OCI-M2 (cell line): ENCODE data around the gene ANKRD2.
"Not testable (repeated sequence)": the region's sequence is repeated elsewhere in the genome, so short reads cannot be mapped to it uniquely, and the experiment has no call there.

Experiments
- DNase-seq: peaks from one replicate; lab custom pipeline; 2025; ENCODE audit not compliant: unreplicated experiment; lab: John Stamatoyannopoulos, UW

The ANKRD2 gene

DNA sequence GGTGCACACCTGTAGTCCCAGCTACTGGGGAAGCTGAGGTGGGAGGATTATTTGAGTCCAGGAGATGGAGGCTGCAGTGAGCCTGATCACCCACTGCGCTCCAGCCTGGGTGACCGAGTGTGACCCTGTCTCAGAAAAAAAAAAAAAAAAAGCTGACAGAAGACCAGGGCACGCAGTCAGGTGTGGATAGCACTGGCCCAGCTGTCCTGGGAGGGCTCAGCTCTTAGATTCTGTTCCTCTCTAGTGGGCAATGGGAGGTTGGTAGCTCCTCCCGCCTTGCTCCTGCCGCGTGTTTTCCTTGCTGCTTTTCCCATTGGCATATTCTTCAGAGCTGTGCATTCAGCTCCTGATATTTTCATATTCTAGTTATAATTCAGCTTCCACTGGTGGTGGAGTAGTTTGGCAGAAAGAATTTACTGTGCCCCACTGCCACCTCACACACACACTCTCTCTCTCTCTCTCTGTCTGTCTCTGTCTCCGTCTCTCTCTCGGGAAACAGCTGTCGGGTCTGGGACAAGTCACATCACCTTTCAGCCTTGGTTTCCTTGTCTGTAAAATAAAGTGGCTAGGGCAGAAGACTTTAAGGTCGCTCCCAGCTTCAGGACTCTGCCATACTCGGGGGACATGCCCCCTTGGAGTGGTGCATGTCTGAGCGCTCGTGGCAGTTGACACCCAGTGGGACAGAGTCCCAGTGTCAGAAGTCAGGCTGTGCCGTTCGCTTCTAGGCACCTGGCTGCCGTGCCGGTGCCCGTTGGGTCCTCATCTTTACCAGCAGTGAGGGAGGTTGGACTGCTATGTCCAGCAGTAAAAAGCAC is 25.9 kb upstream of the ANKRD2 start:
- no peak for DNase-seq

DNA sequence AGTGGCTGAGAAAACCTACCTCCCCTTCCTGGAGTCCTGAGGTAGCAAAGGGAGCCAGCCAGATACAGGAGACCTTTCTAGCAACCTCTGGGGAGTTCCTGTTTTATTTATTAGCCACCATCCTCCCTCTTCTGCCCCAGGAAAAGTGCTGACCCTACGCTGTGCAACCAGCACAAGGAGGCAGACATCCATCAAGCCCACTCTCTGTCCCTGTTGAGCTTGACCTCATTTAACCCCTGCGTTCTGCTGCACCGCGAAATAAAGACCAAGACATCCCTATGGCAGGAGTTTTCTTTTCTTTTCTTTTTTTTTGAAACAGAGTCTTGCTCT is 25.3 kb upstream of the ANKRD2 start:
- no peak for DNase-seq

DNA sequence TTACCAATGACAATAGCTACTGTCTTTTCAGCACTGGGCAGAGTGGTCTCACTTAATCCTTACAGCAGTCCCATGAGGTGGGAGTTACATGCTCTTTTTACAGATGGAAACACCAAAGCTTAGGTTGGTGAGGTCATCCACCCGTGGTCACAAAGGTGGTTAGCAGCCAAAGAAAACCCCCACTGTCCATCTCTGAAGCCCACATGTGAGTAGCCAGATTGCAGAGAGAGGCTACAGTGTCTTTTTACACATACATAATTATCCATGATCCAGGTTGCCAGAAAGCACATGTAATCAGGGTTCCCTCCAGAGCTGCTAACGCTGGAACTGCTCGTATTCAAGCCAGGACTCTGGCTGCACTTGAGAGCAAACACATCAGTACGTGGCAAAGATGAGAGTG is 24.6 kb upstream of the ANKRD2 start:
- no peak for DNase-seq

DNA sequence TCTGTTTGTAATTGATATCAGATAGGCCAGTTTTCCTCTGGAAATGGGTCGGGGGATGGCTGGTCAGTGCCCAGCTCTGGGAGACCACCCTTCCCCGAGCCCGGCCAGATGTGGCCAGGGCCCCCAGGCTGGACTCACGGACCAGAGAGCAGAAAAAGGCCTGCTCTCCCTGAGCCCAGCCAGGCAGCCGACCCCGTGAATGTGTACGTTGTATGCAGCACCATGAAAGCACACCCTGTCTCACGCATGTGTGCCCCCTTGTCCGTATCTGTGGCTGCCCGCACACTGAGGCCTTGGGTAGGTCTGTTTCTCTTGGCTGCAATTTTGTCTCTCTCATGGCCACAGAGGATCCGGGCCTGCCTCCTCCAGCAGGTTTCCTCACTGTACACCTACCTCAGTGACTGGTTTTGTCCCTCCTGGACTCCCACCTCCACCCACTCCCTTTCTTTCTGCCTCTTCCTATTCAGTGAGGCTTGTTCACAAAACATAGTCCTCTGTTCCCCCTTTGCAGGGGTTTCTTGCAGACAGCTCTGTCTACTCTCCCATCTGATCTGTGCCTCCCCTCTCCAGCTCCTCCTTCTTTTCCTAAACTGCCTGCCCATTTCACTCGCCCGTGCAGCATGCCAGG is 23.6 kb upstream of the ANKRD2 start:
- DNase-seq = no peak

DNA sequence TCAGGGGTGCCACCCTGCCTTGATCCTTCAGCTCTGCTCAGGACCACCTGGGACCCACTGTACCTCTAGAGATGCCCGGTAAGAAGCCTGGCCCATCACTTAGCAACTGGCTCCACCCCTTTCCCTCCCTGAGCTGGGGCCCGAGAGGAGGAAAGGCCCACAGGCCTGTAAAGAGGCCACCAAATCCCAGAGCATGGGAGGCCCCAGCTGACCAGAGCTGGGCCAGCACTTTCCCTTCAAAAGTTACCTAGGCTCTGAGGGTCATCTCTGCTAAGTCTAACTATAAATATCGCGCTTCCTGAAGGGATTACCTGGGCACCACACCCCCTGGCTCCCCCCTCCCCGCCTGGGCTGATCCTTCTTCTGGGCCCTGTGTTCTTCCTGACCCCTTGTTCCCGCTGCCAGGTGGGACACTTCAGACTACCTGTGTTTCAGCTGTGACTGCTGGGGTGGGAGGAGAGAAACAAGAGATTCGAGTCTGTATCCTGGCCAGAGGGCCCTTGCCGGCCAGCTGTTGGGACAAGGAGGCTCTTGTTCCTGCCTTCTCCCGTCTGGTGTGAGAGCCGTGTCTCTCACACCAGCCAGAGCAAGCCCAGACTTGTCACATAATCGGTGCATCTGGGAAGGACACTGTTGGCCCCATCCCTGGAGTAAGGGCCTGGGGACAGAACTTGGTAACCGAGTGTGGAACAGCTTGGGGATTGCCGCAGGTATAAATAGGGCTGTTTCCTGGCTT is 22.8 kb upstream of the ANKRD2 start:
- DNase-seq = no peak

DNA sequence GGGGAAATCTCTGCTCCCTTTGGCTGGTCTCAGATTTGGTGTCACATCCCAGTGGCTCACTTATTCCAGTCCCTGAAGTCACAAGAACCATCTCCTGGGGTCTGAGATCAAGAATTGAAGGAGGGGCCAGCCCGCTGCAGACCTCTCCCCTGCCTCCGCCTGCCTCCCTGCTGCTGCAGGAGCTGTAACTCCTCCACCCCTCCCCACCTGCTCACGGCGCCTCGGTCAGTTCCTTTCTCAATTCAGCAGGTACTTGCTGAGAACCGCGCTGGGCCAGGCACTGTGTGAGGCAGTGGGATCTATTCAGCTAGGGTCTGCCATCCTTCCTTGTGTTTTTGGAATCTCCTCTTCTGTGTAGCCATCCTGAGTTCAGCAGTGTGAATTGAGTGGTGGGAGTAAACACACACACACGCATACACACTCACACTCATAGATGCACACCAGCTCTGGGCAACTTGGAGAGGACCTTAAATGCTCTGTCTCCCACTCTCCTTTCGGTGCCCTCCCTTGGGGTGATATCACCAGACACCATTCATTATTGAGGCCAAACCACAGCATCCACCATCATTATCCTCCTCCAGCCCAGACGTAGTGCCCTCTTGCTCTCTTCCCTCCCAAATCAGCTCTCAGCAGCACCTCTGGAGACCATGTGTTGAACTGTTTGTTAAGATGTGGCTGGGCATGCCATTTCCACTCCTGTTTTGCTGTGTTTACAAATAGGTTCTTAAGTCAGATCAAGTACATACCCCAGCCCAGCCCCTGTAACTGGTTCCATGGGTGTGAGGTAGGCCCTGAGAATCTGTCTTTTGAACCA is 22.0 kb upstream of the ANKRD2 start:
- DNase-seq = no peak

DNA sequence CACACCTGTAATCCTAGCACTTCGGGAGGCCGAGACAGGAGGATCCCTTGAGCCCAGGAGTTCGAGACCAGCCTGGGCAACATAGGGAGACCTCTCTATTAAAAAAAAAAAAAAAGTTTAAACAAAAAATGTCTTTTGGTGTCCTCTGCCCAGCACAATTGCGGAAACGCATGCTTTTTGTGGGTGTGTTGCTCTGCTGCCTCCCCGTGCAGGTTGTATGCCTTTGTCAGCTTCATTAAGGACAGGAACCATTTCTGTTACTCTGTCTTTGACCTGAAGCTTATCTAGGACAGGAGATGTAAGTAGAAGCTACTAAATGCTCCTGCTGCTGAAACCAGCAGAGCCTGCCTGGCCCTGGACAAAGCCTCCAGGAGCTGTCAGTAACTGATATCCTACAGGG is 21.3 kb upstream of the ANKRD2 start:
- no peak for DNase-seq

DNA sequence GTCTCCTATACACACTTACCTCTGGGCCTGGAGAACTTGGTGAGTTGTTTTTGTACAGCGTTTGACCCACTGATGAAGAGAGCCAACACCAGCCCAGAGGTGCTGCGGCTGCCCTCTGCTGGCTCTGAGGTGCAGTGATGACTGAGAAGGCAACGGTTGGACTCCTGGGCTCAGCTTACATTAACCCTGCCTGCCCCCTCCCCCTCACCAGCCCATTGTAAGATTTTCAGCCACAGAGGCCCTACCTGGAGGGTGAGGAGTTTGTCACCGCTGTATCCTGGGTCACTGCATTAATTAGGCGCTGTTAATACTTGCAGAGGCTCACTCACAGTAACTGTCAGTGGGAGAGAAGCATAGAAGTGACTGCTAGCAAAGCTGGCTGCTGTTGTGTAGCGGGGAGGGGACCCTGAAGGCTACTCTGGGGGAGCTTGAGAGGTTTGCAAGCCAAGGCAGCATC is 19.0 kb upstream of the ANKRD2 start:
- DNase-seq = peak; percentile 8

DNA sequence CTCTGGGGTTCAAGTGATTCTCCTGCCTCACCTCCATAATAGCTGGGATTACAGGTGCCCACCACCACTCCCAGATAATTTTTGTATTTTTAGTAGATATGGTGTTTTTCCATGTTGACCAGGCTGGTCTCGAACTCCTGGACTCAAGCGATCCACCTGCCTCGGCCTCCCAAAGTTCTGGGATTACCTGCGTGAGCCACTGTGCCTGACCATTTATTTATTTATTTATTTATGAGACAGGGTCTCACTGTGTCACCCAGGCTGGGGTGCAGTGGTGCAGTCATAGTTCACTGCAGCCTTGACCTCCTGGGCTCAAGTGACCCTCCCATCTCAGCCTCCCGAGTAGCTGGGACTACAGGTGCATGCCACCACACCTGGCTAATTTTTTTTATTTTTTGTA is 18.2 kb upstream of the ANKRD2 start:
- not testable (repeated sequence) for DNase-seq

DNA sequence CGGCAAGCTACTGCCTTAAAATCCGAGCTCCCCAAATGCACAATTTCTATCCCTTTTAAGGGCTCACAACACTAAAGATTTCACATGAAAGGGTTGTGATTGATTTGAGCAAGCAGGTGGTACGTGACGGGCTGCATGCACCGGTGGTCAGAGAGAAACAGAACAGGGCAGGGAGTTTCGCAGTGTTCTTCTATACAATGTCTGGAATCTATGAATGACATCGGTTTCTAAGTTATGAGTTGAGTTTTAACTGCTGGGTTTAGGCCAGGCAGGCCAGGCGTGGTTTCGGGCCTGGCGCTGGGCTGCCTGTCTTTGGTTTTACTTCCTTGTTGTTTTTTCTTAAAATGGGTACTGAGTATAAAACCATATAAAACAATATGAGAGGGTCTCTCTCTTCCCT is 17.0 kb upstream of the ANKRD2 start:
- DNase-seq = not testable (repeated sequence)

DNA sequence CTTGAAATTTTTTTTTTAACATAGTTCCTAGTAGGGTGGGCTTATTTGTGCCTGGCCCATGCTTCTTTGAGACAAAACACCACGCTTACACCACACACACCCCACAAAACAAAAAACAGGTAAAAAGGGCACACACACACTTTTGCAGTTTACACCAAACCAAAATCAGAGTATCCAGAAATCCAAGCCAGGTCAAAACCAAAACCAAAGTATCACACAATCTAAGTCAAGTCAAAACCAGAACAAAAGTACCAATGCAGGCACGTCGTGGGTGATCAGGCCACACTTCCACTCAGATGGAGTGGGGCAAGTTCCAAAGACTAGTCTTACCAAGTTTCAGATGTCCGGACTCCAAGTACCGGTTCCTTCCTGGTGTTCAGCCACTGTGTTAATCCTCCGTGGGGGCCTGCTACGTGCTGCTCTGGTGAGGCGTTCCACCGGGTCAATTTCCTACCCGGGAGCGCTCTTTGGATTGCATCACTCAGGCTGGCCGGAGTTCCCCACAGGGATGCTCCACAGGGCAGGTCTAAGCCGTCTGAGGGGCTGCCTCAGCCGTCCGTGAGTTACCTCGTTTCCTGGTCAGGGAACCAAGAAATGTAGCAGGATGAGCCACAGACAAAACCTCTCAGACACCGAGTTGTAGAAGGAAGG is 11.7 kb upstream of the ANKRD2 start:
- not testable (repeated sequence) for DNase-seq

DNA sequence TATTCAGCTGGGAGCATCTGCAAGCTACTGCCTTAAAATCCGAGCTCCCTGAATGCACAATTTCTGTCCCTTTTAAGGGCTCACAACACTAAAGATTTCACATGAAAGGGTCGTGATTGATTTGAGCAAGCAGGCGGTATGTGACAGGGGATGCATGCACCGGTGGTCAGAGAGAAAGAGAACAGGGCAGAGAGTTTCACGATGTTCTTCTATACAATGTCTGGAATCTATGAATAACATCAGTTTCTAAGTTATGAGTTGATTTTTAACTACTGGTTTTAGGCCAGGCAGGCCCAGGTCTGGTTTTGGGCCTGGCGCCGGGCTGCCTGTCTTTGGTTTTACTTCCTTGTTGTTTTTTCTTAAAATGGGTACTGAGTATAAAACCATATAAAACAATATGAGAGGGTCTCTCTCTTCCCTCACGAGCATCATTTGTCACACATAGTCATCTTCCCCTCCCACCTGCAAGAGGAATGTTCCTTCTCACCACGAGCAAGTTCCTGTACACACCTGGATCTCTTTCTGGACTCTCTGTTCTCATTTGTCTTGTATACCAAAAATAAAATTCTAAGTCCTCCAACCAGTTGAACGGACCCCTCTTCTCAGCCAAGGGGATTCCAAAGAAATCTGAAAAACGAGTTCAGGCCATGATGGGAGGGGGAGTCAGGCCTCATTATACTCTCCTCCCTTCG is 11.0 kb upstream of the ANKRD2 start:
- not testable (repeated sequence) for DNase-seq

DNA sequence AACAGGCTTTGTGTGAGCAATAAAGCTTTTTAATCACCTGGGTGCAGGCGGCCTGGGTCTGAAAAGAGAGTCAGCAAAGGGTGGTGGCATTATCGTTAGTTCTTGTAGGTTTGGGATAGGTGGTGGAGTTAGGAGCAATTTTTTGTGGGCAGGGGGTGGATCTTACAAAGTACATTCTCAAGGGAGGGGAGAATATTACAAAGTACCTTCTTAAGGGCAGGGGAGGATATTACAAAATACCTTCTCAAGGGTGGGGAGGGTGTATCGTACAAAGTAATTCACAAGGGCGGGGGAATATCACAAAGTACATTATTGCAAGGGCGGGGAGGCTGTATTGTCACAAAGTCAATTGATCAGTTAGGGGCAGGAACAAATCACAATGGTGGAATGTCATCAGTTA is 10.2 kb upstream of the ANKRD2 start:
- DNase-seq = not testable (repeated sequence)

DNA sequence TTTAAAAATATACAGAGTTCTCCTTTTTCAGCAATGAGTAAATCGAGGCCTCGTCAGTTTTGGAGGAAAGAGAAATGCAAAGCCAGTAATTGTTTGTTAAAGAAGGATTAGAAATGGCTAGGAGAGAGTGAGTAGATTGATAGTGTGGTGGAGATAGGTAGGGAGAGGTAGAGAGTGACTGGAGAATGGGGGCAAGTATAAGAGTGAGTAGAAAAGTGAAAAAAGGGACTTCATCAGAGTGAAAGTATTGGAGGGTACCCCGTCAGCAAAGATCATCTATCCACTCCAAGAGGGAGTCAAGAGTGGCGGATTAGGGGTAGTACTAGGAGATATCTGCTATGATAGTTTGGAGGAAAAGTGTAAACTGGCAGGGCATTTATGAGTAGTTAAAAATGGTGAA is 9.2 kb upstream of the ANKRD2 start:
- no peak for DNase-seq

DNA sequence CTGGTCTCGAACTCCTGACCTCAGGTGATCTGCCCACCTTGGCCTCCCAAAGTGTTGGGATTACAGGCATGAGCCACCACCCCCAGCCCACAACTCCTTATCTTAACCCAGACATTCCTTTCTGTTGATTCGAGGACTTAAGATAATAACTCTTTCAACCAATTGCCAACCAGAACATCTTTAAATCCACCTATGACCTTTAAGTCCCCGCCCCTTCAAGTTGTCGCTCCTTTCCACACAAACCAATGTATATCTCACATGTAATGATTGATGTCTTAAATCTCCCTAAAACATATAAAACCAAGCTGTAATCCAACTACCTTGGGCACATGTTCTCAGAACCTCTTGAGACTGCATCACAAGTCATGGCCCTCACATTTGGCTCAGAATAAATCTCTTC is 7.8 kb upstream of the ANKRD2 start:
- no peak for DNase-seq

DNA sequence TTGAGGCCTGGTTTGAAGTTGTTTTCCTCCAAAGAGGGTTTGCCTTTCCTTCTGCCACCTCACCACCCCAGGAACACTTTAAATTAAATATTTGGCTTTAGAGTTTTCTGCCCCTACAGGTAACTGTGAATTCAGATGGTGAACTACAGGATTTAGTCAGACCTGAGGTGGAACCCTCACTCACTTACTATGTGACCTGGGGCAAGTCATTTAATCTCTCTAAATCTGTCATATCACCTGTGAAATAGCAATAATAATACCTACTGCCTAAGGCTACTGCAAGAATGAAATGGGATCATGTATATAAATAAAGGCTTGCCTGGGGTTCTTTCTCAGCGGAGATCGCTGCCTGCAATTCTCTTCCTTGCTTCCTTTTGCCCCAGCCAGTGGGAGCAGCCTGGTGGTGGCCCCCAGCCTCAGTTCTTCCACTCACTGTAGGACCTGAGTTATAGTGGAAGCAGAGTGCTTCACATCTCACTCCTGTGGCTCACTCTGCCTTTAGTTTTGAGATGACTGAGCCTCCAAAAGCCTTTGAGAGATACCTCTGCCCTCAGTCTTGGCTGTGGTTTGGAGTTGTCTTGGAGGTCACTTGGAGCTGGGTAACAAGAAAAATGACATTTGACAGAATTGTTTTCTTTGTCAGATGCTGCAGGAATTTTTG is 6.1 kb upstream of the ANKRD2 start:
- DNase-seq = no peak

DNA sequence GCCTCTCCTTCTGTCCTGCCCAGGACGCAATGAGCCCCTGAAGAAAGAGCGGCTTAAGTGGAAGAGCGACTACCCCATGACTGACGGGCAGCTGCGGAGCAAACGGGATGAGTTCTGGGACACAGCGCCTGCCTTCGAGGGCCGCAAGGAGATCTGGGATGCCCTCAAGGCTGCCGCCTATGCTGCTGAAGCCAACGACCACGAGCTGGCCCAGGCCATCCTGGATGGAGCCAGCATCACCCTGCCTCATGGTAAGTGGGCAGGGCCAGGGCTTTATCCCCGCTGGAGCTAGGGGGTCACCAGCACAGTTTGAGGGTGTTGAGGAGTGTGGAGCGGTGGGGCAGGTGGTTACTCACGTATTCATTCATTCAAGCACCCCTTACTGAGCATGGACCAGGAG is 4.7 kb upstream of the ANKRD2 start:
- DNase-seq = no peak

DNA sequence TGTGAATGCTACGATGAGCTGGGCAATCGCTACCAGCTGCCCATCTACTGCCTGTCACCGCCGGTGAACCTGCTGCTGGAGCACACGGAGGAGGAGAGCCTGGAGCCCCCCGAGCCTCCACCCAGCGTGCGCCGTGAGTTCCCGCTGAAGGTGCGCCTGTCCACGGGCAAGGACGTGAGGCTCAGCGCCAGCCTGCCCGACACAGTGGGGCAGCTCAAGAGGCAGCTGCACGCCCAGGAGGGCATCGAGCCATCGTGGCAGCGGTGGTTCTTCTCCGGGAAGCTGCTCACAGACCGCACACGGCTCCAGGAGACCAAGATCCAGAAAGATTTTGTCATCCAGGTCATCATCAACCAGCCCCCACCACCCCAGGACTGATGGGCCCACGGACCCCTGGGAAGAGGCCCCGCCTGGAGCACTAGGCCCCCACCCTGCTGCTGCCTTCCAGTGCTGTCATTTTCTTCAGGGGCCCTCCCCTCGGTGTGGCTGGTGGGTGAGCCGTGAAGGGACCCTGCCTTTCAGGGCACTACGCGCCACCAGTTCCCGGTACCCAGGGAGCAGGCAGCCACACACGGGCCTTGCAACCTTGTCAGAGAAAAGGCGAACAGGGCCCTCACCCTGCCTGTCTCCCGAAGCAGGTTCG is 2.3 kb upstream of the ANKRD2 start:
- DNase-seq = no peak

DNA sequence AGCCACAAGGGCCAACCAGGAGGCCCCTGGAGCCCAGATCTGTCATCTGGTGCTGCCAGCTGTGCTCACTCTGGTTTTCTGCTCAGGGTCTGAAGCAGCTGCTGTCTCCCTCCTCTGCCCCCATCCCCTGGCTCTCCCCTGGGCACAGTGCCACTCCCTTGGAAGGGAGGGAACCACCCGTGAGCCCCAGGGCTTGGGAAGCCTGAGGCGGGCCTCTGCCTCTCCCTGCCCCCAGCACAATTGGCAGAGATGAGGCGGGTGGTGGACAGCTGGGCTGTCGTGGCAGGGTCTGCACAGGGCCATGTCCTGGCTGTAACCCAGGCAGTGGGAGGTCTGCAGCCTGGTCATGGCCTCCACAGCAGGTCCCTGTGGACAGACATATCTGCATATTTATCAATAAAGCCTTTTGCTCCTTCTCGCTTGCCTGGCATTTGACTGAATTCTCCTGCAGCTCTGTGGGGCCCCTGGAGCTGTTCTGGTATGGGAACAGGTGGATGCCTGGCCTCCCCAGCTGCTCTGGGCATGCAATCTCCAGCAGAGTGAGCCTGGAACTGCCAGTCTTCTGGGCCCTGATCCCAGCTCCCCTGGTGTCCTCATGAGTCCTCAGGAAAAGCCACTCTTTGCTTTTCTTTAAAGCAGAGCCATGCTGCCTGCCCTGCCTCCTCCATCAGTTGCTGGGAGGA is 1.6 kb upstream of the ANKRD2 start:
- no peak for DNase-seq
